KOPT-K1 (cell line): ENCODE data around the gene MTR.
A peak's percentile ranks its signal among the peaks of the same experiment; 100 is the strongest.
"Not testable (repeated sequence)": the region's sequence is repeated elsewhere in the genome, so short reads cannot be mapped to it uniquely, and the experiment has no call there.

Experiments
- H3K27ac ChIP-seq: fragments of 200-600 bp; sonication (generic); 2 replicates; pipeline ENCODE4 v1.5.1; 2016; ENCODE audit warnings: antibody characterized with exemption, mild to moderate bottlenecking, low read depth, low read length; ENCODE audit not compliant: poor library complexity, severe bottlenecking
- H3K36me3 ChIP-seq: fragments of 200-600 bp; sonication (generic); 2 replicates; pipeline ENCODE4 v1.5.1; 2017; ENCODE audit warnings: antibody characterized with exemption, mild to moderate bottlenecking, low read length, moderate library complexity; ENCODE audit not compliant: insufficient read depth
- H3K9me3 ChIP-seq: fragments of 200-600 bp; sonication (generic); 2 replicates; pipeline ENCODE4 v1.5.1; 2017; ENCODE audit warnings: antibody characterized with exemption, low read length, mild to moderate bottlenecking; ENCODE audit not compliant: insufficient read depth, poor library complexity, severe bottlenecking

The MTR gene

GRCh38 chr1:236834876-236835275 is 39.8 kb downstream of the MTR start:
- Histone ChIP-seq H3K36me3 (peaks cover 98% of the 10 kb centered on the region), H3K9me3 (no peaks in the 10 kb centered on the region)

GRCh38 chr1:236835491-236835890 is 40.4 kb downstream of the MTR start:
- H3K9me3 ChIP-seq: no peaks in the 10 kb centered on the region
- no peak overlapping the region for H3K27ac ChIP-seq
- peaks cover 98% of the 10 kb centered on the region for H3K36me3 ChIP-seq

More at GRCh38 chr1:236834876-236835275, 39.8 kb downstream of the MTR start:
- no peak overlapping the region for H3K27ac ChIP-seq

DNA sequence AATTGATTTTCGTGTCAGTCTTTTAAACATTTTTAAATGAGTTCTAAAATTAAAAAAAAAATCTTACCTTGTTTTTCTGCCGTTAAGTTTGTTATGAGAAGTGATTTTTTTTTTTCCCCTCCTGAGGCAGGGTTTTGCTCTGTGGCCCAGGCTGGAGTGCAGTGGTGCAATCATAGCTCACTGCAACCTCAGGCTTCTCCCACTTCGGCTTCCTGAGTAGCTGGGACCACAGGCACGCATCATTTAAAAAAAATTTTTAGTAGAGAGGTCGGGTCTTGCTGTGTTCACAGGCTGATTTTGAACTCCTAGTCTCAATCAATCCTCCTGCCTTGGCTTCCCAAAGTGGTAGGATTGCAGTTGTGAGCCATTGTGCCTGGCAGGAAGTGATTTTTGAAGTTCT is 41.1 kb downstream of the MTR start:
- no peaks in the 10 kb centered on the region for H3K9me3 ChIP-seq
- peaks cover 98% of the 10 kb centered on the region for H3K36me3 ChIP-seq
- no peak overlapping the region for H3K27ac ChIP-seq

GRCh38 chr1:236837115-236837514 is 42.0 kb downstream of the MTR start:
- peaks cover 98% of the 10 kb centered on the region for H3K36me3 ChIP-seq
- H3K9me3 ChIP-seq: no peaks in the 10 kb centered on the region
- H3K27ac ChIP-seq: no peak overlapping the region

DNA sequence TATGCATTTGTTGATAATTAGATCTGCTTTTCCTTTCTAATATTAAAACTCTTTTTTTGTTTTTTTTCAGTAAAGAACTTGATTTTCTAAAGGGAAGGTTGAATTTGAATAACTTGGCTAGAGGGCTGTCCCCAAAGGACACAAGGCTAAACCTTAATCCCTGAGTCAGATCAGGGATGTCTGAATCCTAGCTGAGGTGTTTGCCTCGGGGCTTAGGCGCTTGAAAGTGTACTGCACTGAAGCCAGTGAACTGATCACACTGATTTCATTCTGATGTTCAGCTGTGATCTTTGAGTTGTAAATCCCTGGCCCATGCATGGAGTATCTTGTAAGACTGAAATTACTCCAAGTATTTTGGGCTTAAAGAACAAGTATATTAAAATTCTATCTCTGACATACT is 42.8 kb downstream of the MTR start:
- Histone ChIP-seq H3K9me3 (no peaks in the 10 kb centered on the region), H3K27ac (no peak overlapping the region), H3K36me3 (peaks cover 95% of the 10 kb centered on the region)

- H3K36me3 ChIP-seq: peaks cover 94% of the 10 kb centered on the region
These were observed 46.2 kb downstream of the MTR start for GRCh38 chr1:236841341-236841740.

DNA sequence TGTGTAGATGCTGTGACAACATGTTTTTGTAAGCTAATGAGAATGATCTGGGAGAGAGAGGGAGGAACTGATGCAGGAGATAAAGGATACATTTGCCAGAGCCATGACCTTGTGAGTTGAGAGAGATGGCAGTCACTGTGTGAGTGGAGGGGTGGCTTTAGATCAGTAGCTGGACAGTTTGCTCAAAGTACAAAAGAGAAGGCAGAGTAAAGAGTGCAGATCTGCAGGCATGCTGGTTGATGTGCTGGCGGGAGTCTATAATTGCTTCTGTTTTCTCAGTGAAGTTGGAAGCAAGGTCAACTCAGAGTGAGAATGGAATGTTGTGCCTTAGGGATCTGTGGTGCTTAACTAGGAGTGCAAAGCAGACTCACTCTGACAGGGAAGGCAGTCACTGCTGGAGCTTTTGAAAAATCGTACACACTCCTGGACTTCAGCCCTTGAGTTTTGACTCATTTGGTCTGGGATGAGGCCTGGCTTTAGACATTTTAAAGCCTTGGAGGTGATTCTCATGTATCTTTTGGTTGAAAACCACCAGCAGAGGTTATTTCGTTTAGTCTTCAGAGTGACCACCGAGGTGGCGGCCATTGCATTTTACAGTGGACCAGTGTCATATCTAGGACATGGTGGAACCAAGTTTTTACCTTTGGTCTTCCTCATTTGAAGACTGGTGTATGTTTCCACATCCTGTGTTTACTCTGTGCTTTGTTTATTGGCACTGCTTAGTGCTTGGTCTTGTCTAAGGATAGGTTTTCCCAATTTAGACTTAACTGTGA is 49.6 kb downstream of the MTR start:
- Histone ChIP-seq H3K9me3 (no peaks in the 10 kb centered on the region), H3K27ac (no peak overlapping the region), H3K36me3 (peaks cover 84% of the 10 kb centered on the region)

More at GRCh38 chr1:236841341-236841740, 46.2 kb downstream of the MTR start:
- Histone ChIP-seq H3K27ac (no peak overlapping the region), H3K9me3 (no peaks in the 10 kb centered on the region)

GRCh38 chr1:236845830-236846229 is 50.7 kb downstream of the MTR start:
- peaks cover 79% of the 10 kb centered on the region for H3K36me3 ChIP-seq

DNA sequence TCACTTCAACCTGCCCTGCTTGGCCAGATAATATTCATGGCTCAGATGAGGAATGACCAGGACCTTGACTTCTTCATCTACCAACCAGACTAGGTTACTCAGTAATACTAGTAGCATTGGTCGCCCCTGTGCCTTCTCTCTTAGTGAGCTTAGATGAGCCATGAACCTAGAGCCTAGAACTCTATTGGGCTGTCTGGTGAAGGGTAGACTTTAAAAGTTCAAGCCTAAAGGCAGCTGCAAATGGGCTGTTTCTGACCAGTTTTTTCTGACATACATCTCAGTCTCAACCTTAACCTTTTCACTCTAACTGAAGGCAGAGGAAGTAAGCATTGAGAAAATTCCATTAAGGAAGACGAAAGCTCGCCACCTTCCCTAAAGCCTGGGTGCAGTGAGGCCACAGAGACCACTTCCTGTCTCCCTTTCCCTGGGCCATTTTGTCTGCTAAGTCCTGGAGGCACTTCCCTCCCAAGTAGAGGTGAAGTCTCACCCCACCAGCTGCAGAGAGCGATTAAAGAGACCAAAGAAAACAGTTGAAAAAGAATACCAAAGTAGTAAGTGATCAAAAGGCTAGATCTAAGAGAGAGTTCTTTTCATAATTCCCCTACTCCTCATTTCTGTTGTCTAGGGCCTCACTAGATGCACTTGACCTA is 53.3 kb downstream of the MTR start:
- H3K36me3 ChIP-seq: peaks cover 82% of the 10 kb centered on the region

More at GRCh38 chr1:236845830-236846229, 50.7 kb downstream of the MTR start:
- no peak overlapping the region for H3K27ac ChIP-seq
- no peaks in the 10 kb centered on the region for H3K9me3 ChIP-seq

GRCh38 chr1:236850077-236850979 is 55.2 kb downstream of the MTR start:
- Histone ChIP-seq H3K9me3 (no peaks in the 10 kb centered on the region), H3K27ac (no peak overlapping the region), H3K36me3 (peaks cover 82% of the 10 kb centered on the region)

More for the DNA sequence above, 53.3 kb downstream of the MTR start:
- H3K27ac ChIP-seq: peak overlapping the region; percentile 52
- no peaks in the 10 kb centered on the region for H3K9me3 ChIP-seq

DNA sequence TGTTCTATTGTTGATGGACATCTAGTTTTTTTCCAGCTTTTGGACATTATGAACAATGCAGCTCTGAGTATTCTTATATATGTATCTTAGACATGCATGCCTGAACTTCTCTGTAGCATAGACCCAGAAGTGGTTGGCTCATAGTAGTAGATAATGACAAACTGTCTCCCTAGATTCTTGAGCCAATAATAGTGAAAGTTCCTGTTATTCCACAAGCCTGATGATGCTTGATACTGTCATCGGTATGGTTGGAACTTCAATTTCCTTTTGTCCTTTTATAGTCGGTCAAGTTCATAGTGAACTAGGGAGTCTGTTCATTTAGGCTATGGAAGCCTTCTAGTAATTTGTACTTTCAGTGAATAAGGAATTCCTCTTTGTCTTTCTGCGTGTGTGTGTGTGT is 56.8 kb downstream of the MTR start:
- H3K9me3 ChIP-seq: no peaks in the 10 kb centered on the region
- no peak overlapping the region for H3K27ac ChIP-seq
- H3K36me3 ChIP-seq: peaks cover 83% of the 10 kb centered on the region

DNA sequence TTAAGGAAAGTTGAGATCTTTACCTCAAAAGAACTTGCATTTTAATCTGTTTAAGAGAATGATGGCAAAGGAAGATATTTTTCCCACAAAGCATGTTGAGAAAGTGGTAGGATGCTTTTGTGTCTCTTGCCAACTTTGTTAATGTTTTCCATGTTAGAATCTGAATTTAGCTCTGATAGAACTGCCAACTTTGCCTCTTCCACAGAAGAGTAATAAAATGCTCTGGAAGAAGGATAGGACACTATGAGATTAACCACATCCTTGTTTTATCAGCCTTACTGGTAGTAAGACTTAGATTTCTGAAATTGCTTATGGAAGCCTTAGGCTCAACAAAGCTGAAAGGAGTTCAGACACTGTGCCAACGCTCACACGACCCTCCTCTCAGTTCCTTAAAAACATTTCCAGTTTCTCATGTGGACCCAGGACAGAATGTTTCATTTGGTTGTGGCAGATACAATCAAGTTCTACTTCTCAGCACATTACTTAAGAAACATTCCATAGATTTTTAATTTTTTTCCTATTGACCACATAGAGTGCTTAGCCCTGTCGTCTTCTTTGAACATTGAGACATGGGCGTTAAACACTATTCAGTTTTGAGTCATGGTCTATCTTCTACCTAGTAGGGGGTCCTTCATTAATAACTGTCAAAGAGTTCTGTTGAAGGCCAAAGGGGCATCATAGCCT is 59.0 kb downstream of the MTR start:
- no peak overlapping the region for H3K27ac ChIP-seq
- H3K9me3 ChIP-seq: no peaks in the 10 kb centered on the region
- H3K36me3 ChIP-seq: peaks cover 92% of the 10 kb centered on the region

- Histone ChIP-seq H3K27ac (no peak overlapping the region), H3K9me3 (no peaks in the 10 kb centered on the region), H3K36me3 (peaks cover 93% of the 10 kb centered on the region)
These were observed 59.5 kb downstream of the MTR start for GRCh38 chr1:236854605-236854983.

DNA sequence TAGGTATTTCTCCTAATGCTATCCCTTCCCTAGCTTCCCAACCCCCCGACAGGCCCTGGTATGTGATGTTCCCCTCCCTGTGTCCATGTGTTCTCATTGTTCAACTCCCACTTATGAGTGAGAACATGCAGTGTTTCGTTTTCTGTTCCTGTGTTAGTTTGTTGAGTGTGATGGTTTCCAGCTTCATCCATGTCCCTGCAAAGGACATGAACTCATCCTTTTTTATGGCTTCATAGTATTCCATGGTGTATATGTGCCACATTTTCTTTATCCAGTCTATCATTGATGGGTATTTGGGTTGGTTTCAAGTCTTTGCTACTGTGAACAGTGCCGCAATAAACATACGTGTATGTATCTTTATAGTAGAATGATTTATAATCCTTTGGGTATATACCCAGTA is 61.6 kb downstream of the MTR start:
- H3K9me3 ChIP-seq, H3K27ac ChIP-seq: not testable (repeated sequence)
- H3K36me3 ChIP-seq: peaks cover 98% of the 10 kb centered on the region
